Vagina (tissue), 2 donors: ENCODE measurements around the gene ERO1B. TPM values are rescaled to one million over a fixed set of nuclear protein-coding genes. Genes with fewer than 3 reads are reported as not detected.

Source experiments
- DNase-seq, 2 donors: peaks; one replicate each; pipeline ENCODE4 v3.0.0-alpha.2; 2017; ENCODE audit errors: extremely low spot score in 2 of 2
- H3K27ac ChIP-seq: fragments of 200-600 bp; sonication (generic); one replicate; pipeline ENCODE4 v1.5.1; 2019
- H3K27me3 ChIP-seq: fragments of 200-600 bp; sonication (generic); one replicate; pipeline ENCODE4 v1.5.1; 2019
- H3K36me3 ChIP-seq, 2 donors: fragments of 200-600 bp; sonication (generic); one replicate each; pipeline ENCODE4 v1.5.1; 2017 to 2019
- H3K4me1 ChIP-seq: fragments of 200-600 bp; sonication (generic); one replicate; pipeline ENCODE4 v1.5.1; 2019
- H3K4me3 ChIP-seq, 2 donors: fragments of 200-600 bp; sonication (generic); 1 replicate in 1 of 2; 2 replicates in 1 of 2; pipeline ENCODE4 v1.5.1; 2016 to 2019
- H3K9me3 ChIP-seq: fragments of 200-600 bp; sonication (generic); one replicate; pipeline ENCODE4 v1.5.1; 2019
- POLR2A ChIP-seq, 2 donors: fragments of 450-650 bp; IDR thresholded peaks; one replicate each; pipeline ENCODE4 v1.6.1; 2017; ENCODE audit warnings: antibody characterized with exemption in 2 of 2, mild to moderate bottlenecking in 2 of 2, moderate library complexity in 2 of 2
- POLR2AphosphoS5 ChIP-seq, 2 donors: sonication (generic); formaldehyde crosslinking; IDR thresholded peaks; one replicate each; pipeline ENCODE4 v1.9.0; 2017; ENCODE audit warnings: antibody characterized with exemption in 2 of 2, mild to moderate bottlenecking in 2 of 2, low read depth in 1 of 2; ENCODE audit not compliant: insufficient read depth in 1 of 2
- intact Hi-C: fragments of 100-400 bp; cut with DNase I; formaldehyde crosslinking; loops from one replicate; pipeline ENCODE4 v1.15.1; 2023
- total RNA-seq: library from RNA; depleted of rRNA; stranded (reverse); fragments of >200 nt; gene quantifications from one replicate; pipeline ENCODE4 v1.2.3, GENCODE V29; 2016
- TF ChIP-seq, protein P1 (sequence below), 3 experiments: fragments of 450-650 bp in 2 of 3; fragments of 200-600 bp in 1 of 3; sonication (generic) in 1 of 3; IDR thresholded peaks; one replicate each; pipeline ENCODE4 v1.5.1; 2017 to 2019; ENCODE audit warnings: antibody characterized with exemption in 3 of 3, mild to moderate bottlenecking in 2 of 3, moderate library complexity in 2 of 3

The ERO1B gene
- total RNA-seq, 1 donor from 2014 or later = 10.3 TPM

DNA sequence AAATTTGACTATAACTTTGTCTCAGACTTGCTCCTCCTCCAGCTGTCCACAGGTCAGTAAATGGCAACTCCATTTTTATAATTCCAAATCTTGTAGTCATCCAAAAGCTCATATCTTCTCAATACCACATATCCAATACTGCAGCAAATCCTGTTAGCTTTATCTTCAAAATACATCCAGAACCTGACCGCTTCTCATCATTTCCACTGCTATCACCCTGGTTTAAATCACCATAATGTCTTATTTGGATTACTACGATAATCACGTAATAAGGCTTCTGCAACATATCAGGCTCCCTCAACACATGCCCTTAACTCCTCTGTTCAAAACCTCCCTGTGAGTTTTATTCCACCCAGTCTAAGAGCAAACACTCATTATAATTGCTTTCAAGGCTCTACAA is 34.5 kb downstream of the ERO1B start:
- no peak for DNase-seq
- TF ChIP-seq POLR2AphosphoS5 (IDR thresholded peaks at IDR 0.05; ENCODE audit: insufficient read depth in 1 of 2, low read depth in 1 of 2) (no peak), POLR2A (IDR thresholded peaks at IDR 0.05) (no peak)
- TF ChIP-seq, protein P1, sequence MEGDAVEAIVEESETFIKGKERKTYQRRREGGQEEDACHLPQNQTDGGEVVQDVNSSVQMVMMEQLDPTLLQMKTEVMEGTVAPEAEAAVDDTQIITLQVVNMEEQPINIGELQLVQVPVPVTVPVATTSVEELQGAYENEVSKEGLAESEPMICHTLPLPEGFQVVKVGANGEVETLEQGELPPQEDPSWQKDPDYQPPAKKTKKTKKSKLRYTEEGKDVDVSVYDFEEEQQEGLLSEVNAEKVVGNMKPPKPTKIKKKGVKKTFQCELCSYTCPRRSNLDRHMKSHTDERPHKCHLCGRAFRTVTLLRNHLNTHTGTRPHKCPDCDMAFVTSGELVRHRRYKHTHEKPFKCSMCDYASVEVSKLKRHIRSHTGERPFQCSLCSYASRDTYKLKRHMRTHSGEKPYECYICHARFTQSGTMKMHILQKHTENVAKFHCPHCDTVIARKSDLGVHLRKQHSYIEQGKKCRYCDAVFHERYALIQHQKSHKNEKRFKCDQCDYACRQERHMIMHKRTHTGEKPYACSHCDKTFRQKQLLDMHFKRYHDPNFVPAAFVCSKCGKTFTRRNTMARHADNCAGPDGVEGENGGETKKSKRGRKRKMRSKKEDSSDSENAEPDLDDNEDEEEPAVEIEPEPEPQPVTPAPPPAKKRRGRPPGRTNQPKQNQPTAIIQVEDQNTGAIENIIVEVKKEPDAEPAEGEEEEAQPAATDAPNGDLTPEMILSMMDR (IDR thresholded peaks at IDR 0.05) = no peak
- Histone ChIP-seq H3K36me3 (peaks cover 0 to 10% of the 10 kb centered on the region in 2 donors), H3K9me3 (no peaks in the 10 kb centered on the region), H3K27me3 (no peaks in the 10 kb centered on the region), H3K27ac (no peak overlapping the region), H3K4me1 (no peaks in the 10 kb centered on the region), H3K4me3 (no peak overlapping the region)
- intact Hi-C loops = no loop called here

DNA sequence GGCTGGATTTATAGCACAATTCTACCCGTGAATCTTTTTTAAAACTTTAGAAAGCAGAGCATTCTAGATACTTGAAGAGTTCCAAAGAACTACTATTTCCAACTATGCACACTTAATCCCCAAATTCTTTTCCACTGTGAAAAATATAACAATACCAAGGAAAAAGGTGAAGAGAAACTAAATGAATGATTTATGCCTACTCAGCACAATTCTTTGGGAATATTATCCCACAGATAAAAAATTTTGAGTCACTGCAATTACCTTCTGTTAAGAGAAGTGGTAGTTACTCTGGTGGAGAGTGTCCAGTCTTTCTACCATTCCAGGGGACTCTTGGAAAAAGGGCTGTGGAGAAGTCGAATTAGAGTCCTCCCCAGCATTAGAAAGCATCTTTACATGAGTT is 39.2 kb downstream of the ERO1B start:
- peaks cover 0 to 6% of the 10 kb centered on the region in 2 donors for H3K36me3 ChIP-seq
- intact Hi-C loops = no loop called here
- no peak overlapping the region for H3K4me3 ChIP-seq
- TF ChIP-seq, protein P1 (IDR thresholded peaks at IDR 0.05) = no peak
- TF ChIP-seq POLR2AphosphoS5 (IDR thresholded peaks at IDR 0.05; ENCODE audit: insufficient read depth in 1 of 2, low read depth in 1 of 2) (no peak), POLR2A (IDR thresholded peaks at IDR 0.05) (no peak)
- no peaks in the 10 kb centered on the region for H3K9me3 ChIP-seq
- no peaks in the 10 kb centered on the region for H3K27me3 ChIP-seq
- no peak overlapping the region for H3K27ac ChIP-seq
- no peaks in the 10 kb centered on the region for H3K4me1 ChIP-seq
- no peak for DNase-seq

DNA sequence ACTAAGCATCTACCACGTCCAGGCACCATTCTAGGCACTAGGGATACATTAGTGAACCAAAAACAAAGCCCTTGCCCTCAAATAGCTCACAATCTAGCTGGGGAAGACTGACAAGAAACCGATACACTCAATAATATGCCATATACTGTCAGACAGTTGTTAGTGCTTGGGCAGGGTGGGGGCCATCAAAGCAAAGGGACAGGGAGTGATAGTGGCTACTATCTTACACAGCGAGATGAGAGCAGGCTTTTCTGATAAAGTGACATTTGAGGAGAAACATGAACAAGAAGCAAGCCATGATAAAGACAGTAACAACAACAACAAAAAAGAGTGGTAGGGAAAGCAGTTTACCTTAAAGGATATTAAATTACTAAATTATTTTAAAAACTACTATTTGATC is 41.1 kb downstream of the ERO1B start:
- TF ChIP-seq POLR2A (IDR thresholded peaks at IDR 0.05) = no peak
- TF ChIP-seq, protein P1 (IDR thresholded peaks at IDR 0.05) = no peak
- DNase-seq = no peak

DNA sequence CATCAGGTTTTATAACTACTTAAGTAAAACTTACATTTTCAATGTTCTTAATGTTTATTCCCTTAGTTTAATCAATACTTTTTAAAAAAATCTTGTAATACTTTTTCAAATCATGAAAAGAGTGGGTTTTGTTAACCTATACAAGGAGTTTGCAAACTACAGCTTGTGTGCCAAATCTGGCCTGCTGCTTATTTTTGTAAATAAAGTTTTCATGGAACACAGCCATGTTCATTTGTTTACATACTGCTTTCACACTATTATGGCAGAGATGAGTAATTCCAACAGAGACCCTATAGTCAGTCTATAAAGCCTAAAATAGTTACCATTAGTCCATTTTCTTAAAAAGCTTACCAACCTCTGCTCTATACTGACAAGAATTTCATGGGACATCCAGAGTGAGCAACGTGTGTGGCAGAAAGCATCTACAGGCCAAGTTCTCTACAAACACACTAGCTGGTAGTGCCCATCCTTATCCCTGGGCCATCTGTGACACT is 42.6 kb downstream of the ERO1B start:
- DNase-seq = no peak
- H3K4me1 ChIP-seq = no peaks in the 10 kb centered on the region
- TF ChIP-seq POLR2A (IDR thresholded peaks at IDR 0.05) = no peak
- TF ChIP-seq, protein P1 (IDR thresholded peaks at IDR 0.05) = no peak
- TF ChIP-seq POLR2AphosphoS5 (IDR thresholded peaks at IDR 0.05; ENCODE audit: insufficient read depth in 1 of 2, low read depth in 1 of 2) = no peak
- no peaks in the 10 kb centered on the region for H3K9me3 ChIP-seq
- intact Hi-C loops = no loop called here
- peaks cover 0 to 6% of the 10 kb centered on the region in 2 donors for H3K36me3 ChIP-seq
- H3K27me3 ChIP-seq = no peaks in the 10 kb centered on the region
- no peak overlapping the region for H3K4me3 ChIP-seq
- H3K27ac ChIP-seq = no peak overlapping the region

More for the DNA sequence above, 41.1 kb downstream of the ERO1B start:
- Histone ChIP-seq H3K27ac (no peak overlapping the region), H3K4me1 (no peaks in the 10 kb centered on the region), H3K4me3 (no peak overlapping the region), H3K9me3 (no peaks in the 10 kb centered on the region), H3K27me3 (no peaks in the 10 kb centered on the region), H3K36me3 (peaks cover 0 to 6% of the 10 kb centered on the region in 2 donors)
- intact Hi-C loops = no loop called here

DNA sequence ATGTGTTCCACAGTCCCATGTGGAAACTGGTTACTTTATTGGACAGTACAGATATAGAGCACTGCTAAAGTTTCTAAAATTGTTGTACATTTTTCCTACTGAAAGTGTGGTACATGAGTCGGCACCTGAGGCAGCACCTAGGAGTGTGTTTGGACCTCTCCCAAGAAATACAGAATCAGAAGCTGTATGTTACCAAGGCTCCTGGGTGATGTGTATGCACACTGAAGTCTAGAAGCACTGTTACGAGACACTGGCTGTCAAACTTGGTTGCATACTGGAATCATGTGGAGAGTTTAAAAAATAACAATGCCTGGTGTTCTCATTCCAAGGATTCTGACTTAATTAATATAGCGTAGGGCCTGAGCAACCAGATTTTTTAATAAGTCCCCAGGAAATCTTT is 46.6 kb downstream of the ERO1B start:
- TF ChIP-seq, protein P1 (IDR thresholded peaks at IDR 0.05) = no peak
- TF ChIP-seq POLR2A (IDR thresholded peaks at IDR 0.05) (no peak), POLR2AphosphoS5 (IDR thresholded peaks at IDR 0.05; ENCODE audit: insufficient read depth in 1 of 2, low read depth in 1 of 2) (no peak)
- Histone ChIP-seq H3K27me3 (no peaks in the 10 kb centered on the region), H3K4me3 (no peak overlapping the region), H3K36me3 (no peaks in the 10 kb centered on the region), H3K9me3 (no peaks in the 10 kb centered on the region), H3K4me1 (no peaks in the 10 kb centered on the region), H3K27ac (no peak overlapping the region)
- intact Hi-C loops = no loop called here
- no peak for DNase-seq
